ENCODE measurements around the gene NFYB.

NFYB gene

DNA sequence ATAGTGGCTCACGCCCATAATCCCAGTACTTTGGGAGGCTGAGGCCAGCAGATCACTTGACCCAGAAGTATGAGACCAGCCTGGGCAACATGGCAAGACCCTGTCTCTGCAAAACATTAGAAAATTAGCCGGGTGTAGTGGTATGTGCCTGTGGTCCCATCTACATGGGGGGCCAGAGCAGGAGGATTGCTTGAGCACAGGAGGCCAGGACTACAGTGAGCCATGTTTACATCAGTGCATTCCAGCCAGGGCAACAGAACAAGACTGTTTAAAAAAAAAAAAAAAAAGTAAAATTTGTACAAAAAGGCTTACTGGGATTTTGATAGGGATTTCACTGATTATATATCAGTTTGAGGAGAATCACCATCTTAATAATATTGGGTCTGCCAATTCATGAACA is 65.9 kb downstream of the NFYB start:
- no peak for TF ChIP-seq SIN3A (IDR thresholded peaks at IDR 0.05; ENCODE audit: borderline replicate concordance, insufficient read depth, low read length)
- no peak for TF ChIP-seq TAF1 (IDR thresholded peaks at IDR 0.05; ENCODE audit: borderline replicate concordance, insufficient read depth, low read length)
- TF ChIP-seq FOXP2 (optimal IDR thresholded peaks at IDR 0.05; ENCODE audit: borderline replicate concordance, extremely low read depth, extremely low read length, insufficient read depth), result no peak
- TF ChIP-seq, protein P1, sequence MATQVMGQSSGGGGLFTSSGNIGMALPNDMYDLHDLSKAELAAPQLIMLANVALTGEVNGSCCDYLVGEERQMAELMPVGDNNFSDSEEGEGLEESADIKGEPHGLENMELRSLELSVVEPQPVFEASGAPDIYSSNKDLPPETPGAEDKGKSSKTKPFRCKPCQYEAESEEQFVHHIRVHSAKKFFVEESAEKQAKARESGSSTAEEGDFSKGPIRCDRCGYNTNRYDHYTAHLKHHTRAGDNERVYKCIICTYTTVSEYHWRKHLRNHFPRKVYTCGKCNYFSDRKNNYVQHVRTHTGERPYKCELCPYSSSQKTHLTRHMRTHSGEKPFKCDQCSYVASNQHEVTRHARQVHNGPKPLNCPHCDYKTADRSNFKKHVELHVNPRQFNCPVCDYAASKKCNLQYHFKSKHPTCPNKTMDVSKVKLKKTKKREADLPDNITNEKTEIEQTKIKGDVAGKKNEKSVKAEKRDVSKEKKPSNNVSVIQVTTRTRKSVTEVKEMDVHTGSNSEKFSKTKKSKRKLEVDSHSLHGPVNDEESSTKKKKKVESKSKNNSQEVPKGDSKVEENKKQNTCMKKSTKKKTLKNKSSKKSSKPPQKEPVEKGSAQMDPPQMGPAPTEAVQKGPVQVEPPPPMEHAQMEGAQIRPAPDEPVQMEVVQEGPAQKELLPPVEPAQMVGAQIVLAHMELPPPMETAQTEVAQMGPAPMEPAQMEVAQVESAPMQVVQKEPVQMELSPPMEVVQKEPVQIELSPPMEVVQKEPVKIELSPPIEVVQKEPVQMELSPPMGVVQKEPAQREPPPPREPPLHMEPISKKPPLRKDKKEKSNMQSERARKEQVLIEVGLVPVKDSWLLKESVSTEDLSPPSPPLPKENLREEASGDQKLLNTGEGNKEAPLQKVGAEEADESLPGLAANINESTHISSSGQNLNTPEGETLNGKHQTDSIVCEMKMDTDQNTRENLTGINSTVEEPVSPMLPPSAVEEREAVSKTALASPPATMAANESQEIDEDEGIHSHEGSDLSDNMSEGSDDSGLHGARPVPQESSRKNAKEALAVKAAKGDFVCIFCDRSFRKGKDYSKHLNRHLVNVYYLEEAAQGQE (IDR thresholded peaks at IDR 0.05; ENCODE audit: insufficient read depth in 1 of 2, low read depth in 2 of 2, low read length in 2 of 2), result no peak
- TF ChIP-seq POLR2AphosphoS5 (IDR thresholded peaks at IDR 0.05; ENCODE audit: low read depth, low read length), result no peak

Measured in PFSK-1 (cell line).